Neuronal stem cell (in vitro differentiated cells): ENCODE data around the gene PRDM11.
A peak's percentile ranks its signal among the peaks of the same experiment; 100 is the strongest.

Experiments
- DNase-seq: peaks from one replicate; pipeline ENCODE4 v3.0.0-alpha.2; 2013; ENCODE audit warnings: low spot score
- H2AFZ ChIP-seq: one replicate; pipeline ENCODE4 v1.6.1; 2013; ENCODE audit warnings: mild to moderate bottlenecking, low read length, inconsistent platforms
- H2AK5ac ChIP-seq: 2 replicates; pipeline ENCODE4 v1.6.1; 2013; ENCODE audit warnings: low read depth, mild to moderate bottlenecking, inconsistent platforms, low read length, moderate library complexity, mixed read lengths
- H2BK120ac ChIP-seq: 2 replicates; pipeline ENCODE4 v1.6.1; 2013; ENCODE audit warnings: low read depth, mild to moderate bottlenecking, inconsistent platforms, low read length, moderate library complexity, mixed read lengths
- H2BK12ac ChIP-seq: one replicate; pipeline ENCODE4 v1.6.1; 2013; ENCODE audit warnings: low read length, inconsistent platforms
- H2BK15ac ChIP-seq: 2 replicates; pipeline ENCODE4 v1.6.1; 2013; ENCODE audit warnings: mild to moderate bottlenecking, low read length, inconsistent platforms, mixed read lengths
- H2BK5ac ChIP-seq: one replicate; pipeline ENCODE4 v1.6.1; 2013; ENCODE audit warnings: inconsistent platforms, mild to moderate bottlenecking, low read length, moderate library complexity
- H3K14ac ChIP-seq: one replicate; pipeline ENCODE4 v1.6.1; 2013; ENCODE audit warnings: low read length, inconsistent platforms
- H3K18ac ChIP-seq: 2 replicates; pipeline ENCODE4 v1.6.1; 2013; ENCODE audit warnings: low read length, inconsistent platforms
- H3K23ac ChIP-seq: 2 replicates; pipeline ENCODE4 v1.6.1; 2013; ENCODE audit warnings: low read depth, mild to moderate bottlenecking, mixed read lengths, low read length, inconsistent platforms; ENCODE audit not compliant: poor library complexity
- H3K27ac ChIP-seq: replicated peaks from 3 replicates; pipeline ENCODE4 v1.5.1; 2013; ENCODE audit warnings: low read length, inconsistent platforms
- H3K27me3 ChIP-seq, 3 experiments: 2 replicates each; pipeline ENCODE4 v1.6.1; 2013; ENCODE audit warnings: low read length in 3 of 3, mild to moderate bottlenecking in 2 of 3, inconsistent platforms in 1 of 3, low read depth in 1 of 3, mixed read lengths in 1 of 3, moderate library complexity in 1 of 3; ENCODE audit not compliant: control insufficient read depth in 3 of 3, insufficient read depth in 3 of 3
- H3K36me3 ChIP-seq, 2 donors: replicated peaks in 1 of 2; 2 replicates each; pipeline ENCODE4 v1.6.1; 2013; ENCODE audit warnings: low read length in 2 of 2; ENCODE audit not compliant: control insufficient read depth in 2 of 2, insufficient read depth in 2 of 2
- H3K4ac ChIP-seq: 2 replicates; pipeline ENCODE4 v1.6.1; 2013; ENCODE audit warnings: inconsistent platforms, mild to moderate bottlenecking, low read length, moderate library complexity
- H3K4me1 ChIP-seq, 2 donors: 1 replicate in 1 of 2; 2 replicates in 1 of 2; pipeline ENCODE4 v1.6.1; 2013; ENCODE audit warnings: low read length in 2 of 2, low read depth in 1 of 2; ENCODE audit not compliant: control insufficient read depth in 2 of 2, insufficient read depth in 1 of 2
- H3K4me2 ChIP-seq: one replicate; pipeline ENCODE4 v1.6.1; 2013; ENCODE audit warnings: mild to moderate bottlenecking, low read length, inconsistent platforms; ENCODE audit not compliant: insufficient read depth, poor library complexity, severe bottlenecking
- H3K4me3 ChIP-seq, 2 donors: 2 replicates each; pipeline ENCODE4 v1.5.1; 2013; ENCODE audit warnings: low read length in 2 of 2, mild to moderate bottlenecking in 2 of 2, inconsistent platforms in 1 of 2, moderate library complexity in 1 of 2
- H3K79me1 ChIP-seq: one replicate; pipeline ENCODE4 v1.6.1; 2013; ENCODE audit warnings: low read depth, mild to moderate bottlenecking, inconsistent platforms, low read length, moderate library complexity
- H3K9ac ChIP-seq: one replicate; pipeline ENCODE4 v1.6.1; 2013; ENCODE audit warnings: mild to moderate bottlenecking, low read depth, low read length, inconsistent platforms; ENCODE audit not compliant: poor library complexity
- H3K9me3 ChIP-seq, 2 donors: replicated peaks in 1 of 2; 2 replicates each; pipeline versions ENCODE3 to v1.6.1; 2013; ENCODE audit warnings: low read length in 2 of 2, mild to moderate bottlenecking in 2 of 2, inconsistent platforms in 1 of 2, low read depth in 1 of 2, mixed read lengths in 1 of 2, moderate library complexity in 1 of 2; ENCODE audit not compliant: control insufficient read depth in 2 of 2, insufficient read depth in 1 of 2
- H4K8ac ChIP-seq: one replicate; pipeline ENCODE4 v1.6.1; 2013; ENCODE audit warnings: low read depth, mild to moderate bottlenecking, inconsistent platforms, low read length, moderate library complexity
- H4K91ac ChIP-seq: one replicate; pipeline ENCODE4 v1.6.1; 2013; ENCODE audit warnings: low read length, low read depth, mild to moderate bottlenecking, inconsistent platforms; ENCODE audit not compliant: poor library complexity
- WGBS, 2 donors: extraction: QIAGEN DNeasy Blood & Tissue Kit; methylation state at CpG; one replicate each; pipeline ENCODE4 v1.1.7; 2013; ENCODE audit warnings: missing lambda C conversion rate in 2 of 2, mixed read lengths in 1 of 2; ENCODE audit not compliant: insufficient read length in 2 of 2, insufficient replicate concordance in 1 of 2; ENCODE audit errors: extremely low coverage in 2 of 2; 5-methylcytosine and 5-hydroxymethylcytosine counted together

Gene PRDM11

DNA sequence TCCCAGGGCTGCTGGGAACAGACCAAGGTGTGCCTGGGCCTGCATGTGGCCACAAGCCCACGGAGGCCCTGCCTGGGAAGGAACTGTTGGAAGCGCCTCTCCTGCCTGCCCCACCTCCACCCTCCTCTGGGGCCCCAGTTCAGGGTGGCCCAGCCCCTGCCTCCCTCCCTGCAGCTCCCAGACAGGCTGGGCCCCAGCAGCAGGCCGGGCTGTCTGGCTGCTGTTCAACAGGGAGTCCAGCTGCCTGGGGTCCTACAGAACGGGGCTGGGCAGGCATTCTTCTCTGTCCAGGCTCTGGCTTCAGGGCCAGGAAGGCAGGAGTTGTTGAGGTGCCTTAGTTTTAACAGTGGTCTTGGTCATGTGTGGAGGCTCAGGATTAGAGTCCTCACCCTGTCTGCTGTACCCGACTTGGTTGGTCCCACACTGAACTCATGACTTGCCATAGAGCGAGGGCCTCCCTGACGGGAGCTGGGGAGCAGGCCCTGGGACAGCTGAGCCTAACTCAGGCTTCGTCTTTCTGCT, 11.8 kb downstream of the PRDM11 start:
- no peak overlapping the region for H3K14ac ChIP-seq
- H4K91ac ChIP-seq, result no peak overlapping the region
- H3K4me1 ChIP-seq, result peaks cover 9 to 13% of the 10 kb centered on the region in 2 donors
- peak overlapping the region; percentile 83 for H4K8ac ChIP-seq
- H3K27ac ChIP-seq, result no peak overlapping the region
- peaks cover 14% of the 10 kb centered on the region for H3K79me1 ChIP-seq
- H2BK15ac ChIP-seq, result no peak overlapping the region
- WGBS, 2 donors, result no CpG with 5 or more reads among the region's 8 CpGs
- no peak for DNase-seq
- no peaks in the 10 kb centered on the region for H3K9me3 ChIP-seq
- H3K4me3 ChIP-seq, result no peak overlapping the region
- peak overlapping the region; percentile 23 for H2BK12ac ChIP-seq
- H2AFZ ChIP-seq, result peak overlapping the region; percentile 18
- peak overlapping the region; percentile 35 for H2BK5ac ChIP-seq
- H3K9ac ChIP-seq, result peak overlapping the region; percentile 26
- H3K27me3 ChIP-seq, result no peaks in the 10 kb centered on the region
- H3K23ac ChIP-seq, result peak overlapping the region; percentile 9
- no peak overlapping the region for H3K4me2 ChIP-seq
- H3K36me3 ChIP-seq, result no peaks in the 10 kb centered on the region
- peak overlapping the region; percentile 92 for H2AK5ac ChIP-seq
- H3K18ac ChIP-seq, result peak overlapping the region; percentile 40
- no peak overlapping the region for H3K4ac ChIP-seq
- H2BK120ac ChIP-seq, result no peak overlapping the region

- no peak overlapping the region for H2AFZ ChIP-seq
- WGBS, 2 donors, result no CpG with 5 or more reads among the region's 13 CpGs
- H3K9ac ChIP-seq, result peak overlapping the region; percentile 9
- peak overlapping the region; percentile 11 for H4K91ac ChIP-seq
- H3K9me3 ChIP-seq, result no peaks in the 10 kb centered on the region
- H3K36me3 ChIP-seq, result no peaks in the 10 kb centered on the region
- H2BK15ac ChIP-seq, result no peak overlapping the region
- peak overlapping the region; percentile 92 for H2AK5ac ChIP-seq
- H3K4me2 ChIP-seq, result no peak overlapping the region
- peak overlapping the region; percentile 40 for H3K18ac ChIP-seq
- peak overlapping the region; percentile 9 for H3K23ac ChIP-seq
- H3K4me1 ChIP-seq, result peaks cover 9 to 13% of the 10 kb centered on the region in 2 donors
- no peak overlapping the region for H3K4ac ChIP-seq
- H2BK12ac ChIP-seq, result no peak overlapping the region
- H3K79me1 ChIP-seq, result peaks cover 11% of the 10 kb centered on the region
- DNase-seq, result no peak
- no peak overlapping the region for H3K14ac ChIP-seq
- H3K27ac ChIP-seq, result no peak overlapping the region
- peak overlapping the region; percentile 35 for H2BK5ac ChIP-seq
- no peak overlapping the region for H4K8ac ChIP-seq
- no peaks in the 10 kb centered on the region for H3K27me3 ChIP-seq
- H3K4me3 ChIP-seq, result no peak overlapping the region
- no peak overlapping the region for H2BK120ac ChIP-seq
These were observed 12.6 kb downstream of the PRDM11 start for GRCh38 chr11:45158891-45159605.

- Histone ChIP-seq H3K9me3 (no peaks in the 10 kb centered on the region), H4K8ac (no peak overlapping the region), H3K4me2 (no peak overlapping the region), H2BK120ac (no peak overlapping the region), H4K91ac (no peak overlapping the region), H3K14ac (no peak overlapping the region), H3K27ac (no peak overlapping the region), H3K9ac (no peak overlapping the region), H3K36me3 (no peaks in the 10 kb centered on the region), H2BK15ac (no peak overlapping the region), H3K18ac (no peak overlapping the region), H2BK5ac (no peak overlapping the region), H2BK12ac (no peak overlapping the region), H3K23ac (no peak overlapping the region), H3K4me3 (no peak overlapping the region), H2AFZ (no peak overlapping the region), H3K4me1 (peaks cover 9 to 13% of the 10 kb centered on the region in 2 donors), H3K4ac (no peak overlapping the region), H2AK5ac (no peak overlapping the region), H3K27me3 (no peaks in the 10 kb centered on the region), H3K79me1 (peaks cover 11% of the 10 kb centered on the region)
- no peak for DNase-seq
- WGBS, 2 donors, result no CpG with 5 or more reads among the region's 3 CpGs
These were observed 13.4 kb downstream of the PRDM11 start for GRCh38 chr11:45159781-45160365.
